ENCODE measurements around the gene TUBGCP6. TPM values are rescaled to one million over a fixed set of nuclear protein-coding genes. Genes with fewer than 3 reads are reported as not detected.

The TUBGCP6 gene
- total and polyA plus RNA-seq, 2 donors (not counting 1 experiment from before 2014, with no cell fraction given): 137 to 178 TPM

- Histone ChIP-seq H3K9ac (ENCODE audit: low read length) (no peak overlapping the region), H4K20me1 (ENCODE audit: control insufficient read depth, insufficient read depth, low read length, poor library complexity, severe bottlenecking) (no peaks in the 10 kb centered on the region), H3K9me3 (ENCODE audit: control extremely low read depth in 1 of 3, control insufficient read depth in 2 of 3, insufficient read depth in 1 of 3, low read length in 2 of 3) (peaks cover 0 to 4% (median 0%) of the 10 kb centered on the region in 3 donors), H3K4me1 (ENCODE audit: control insufficient read depth in 2 of 2, insufficient read depth in 2 of 2, low read length in 2 of 2) (no peaks in the 10 kb centered on the region), H3K79me2 (ENCODE audit: control insufficient read depth, insufficient read depth, low read length) (no peaks in the 10 kb centered on the region), H3K4me3 (ENCODE audit: control extremely low read depth in 1 of 5, extremely low read depth in 1 of 5, insufficient read depth in 1 of 5, low read depth in 2 of 5, low read length in 4 of 5) (no peak overlapping the region), H3K27ac (ENCODE audit: low read length in 2 of 2) (no peak overlapping the region), H3K36me3 (replicated peaks in 1 of 2; ENCODE audit: control extremely low read depth in 1 of 2, control insufficient read depth in 1 of 2, extremely low read depth in 1 of 2, insufficient read depth in 2 of 2, low read length in 1 of 2) (no peaks in the 10 kb centered on the region), H3K4me2 (replicated peaks; ENCODE audit: low read depth, low read length, poor library complexity, severe bottlenecking) (no peak overlapping the region), H3K27me3 (replicated peaks in 1 of 4; ENCODE audit: control extremely low read depth in 1 of 4, control insufficient read depth in 3 of 4, insufficient read depth in 4 of 4, low read length in 3 of 4) (no peaks in the 10 kb centered on the region), H2AFZ (ENCODE audit: insufficient read depth, low read depth, low read length, poor library complexity, severe bottlenecking) (no peak overlapping the region)
- H3K27ac Mint-ChIP-seq: no peak overlapping the region
- ATAC-seq (ENCODE audit: low read depth) (no peak), DNase-seq (no peak)
- 96% methylated on average over 25 of the region's 30 CpGs for WGBS (ENCODE audit: insufficient coverage)
- H3K4me1 Mint-ChIP-seq: no peaks in the 10 kb centered on the region
- CTCF ChIA-PET: no interaction called here
- intact Hi-C loops (cut with micrococcal nuclease): no loop called here
- no peaks in the 10 kb centered on the region for H3K27me3 Mint-ChIP-seq
- TF ChIP-seq CTCF (IDR thresholded peaks at IDR 0.05) (no peak), EZH2 (IDR thresholded peaks at IDR 0.05; ENCODE audit: borderline replicate concordance, insufficient read depth, low read depth, low read length, poor library complexity, severe bottlenecking) (no peak)
- H3K4me3 Mint-ChIP-seq: no peak overlapping the region
- POLR2A ChIA-PET: no interaction called here
- H3K9me3 Mint-ChIP-seq (ENCODE audit: insufficient read depth): no peaks in the 10 kb centered on the region
Observed at GRCh38 chr22:50283821-50284220, 39.0 kb upstream of the TUBGCP6 start.

- no peak overlapping the region for H3K27ac Mint-ChIP-seq
- H3K9me3 Mint-ChIP-seq (ENCODE audit: insufficient read depth): no peaks in the 10 kb centered on the region
- no peaks in the 10 kb centered on the region for H3K79me2 ChIP-seq (ENCODE audit: control insufficient read depth, insufficient read depth, low read length)
- H3K4me1 ChIP-seq (ENCODE audit: control insufficient read depth in 2 of 2, insufficient read depth in 2 of 2, low read length in 2 of 2): no peaks in the 10 kb centered on the region
- H3K4me3 Mint-ChIP-seq: no peak overlapping the region
- intact Hi-C loops (cut with micrococcal nuclease): no loop called here
- ATAC-seq (ENCODE audit: low read depth): no peak
- CTCF ChIA-PET: no interaction called here
- H2AFZ ChIP-seq (ENCODE audit: insufficient read depth, low read depth, low read length, poor library complexity, severe bottlenecking): no peak overlapping the region
- 92% methylated on average over 26 of the region's 45 CpGs for WGBS (ENCODE audit: insufficient coverage)
- no peaks in the 10 kb centered on the region for H3K27me3 ChIP-seq (replicated peaks in 1 of 4; ENCODE audit: control extremely low read depth in 1 of 4, control insufficient read depth in 3 of 4, insufficient read depth in 4 of 4, low read length in 3 of 4)
- H3K4me3 ChIP-seq (ENCODE audit: control extremely low read depth in 1 of 5, extremely low read depth in 1 of 5, insufficient read depth in 1 of 5, low read depth in 2 of 5, low read length in 4 of 5): no peak overlapping the region
- peaks cover 0 to 4% (median 0%) of the 10 kb centered on the region in 3 donors for H3K9me3 ChIP-seq (ENCODE audit: control extremely low read depth in 1 of 3, control insufficient read depth in 2 of 3, insufficient read depth in 1 of 3, low read length in 2 of 3)
- TF ChIP-seq EZH2 (IDR thresholded peaks at IDR 0.05; ENCODE audit: borderline replicate concordance, insufficient read depth, low read depth, low read length, poor library complexity, severe bottlenecking) (no peak), CTCF (IDR thresholded peaks at IDR 0.05) (no peak)
- no peak overlapping the region for H3K4me2 ChIP-seq (replicated peaks; ENCODE audit: low read depth, low read length, poor library complexity, severe bottlenecking)
- H3K9ac ChIP-seq (ENCODE audit: low read length): no peak overlapping the region
- H4K20me1 ChIP-seq (ENCODE audit: control insufficient read depth, insufficient read depth, low read length, poor library complexity, severe bottlenecking): no peaks in the 10 kb centered on the region
- H3K27me3 Mint-ChIP-seq: no peaks in the 10 kb centered on the region
- no peaks in the 10 kb centered on the region for H3K36me3 ChIP-seq (replicated peaks in 1 of 2; ENCODE audit: control extremely low read depth in 1 of 2, control insufficient read depth in 1 of 2, extremely low read depth in 1 of 2, insufficient read depth in 2 of 2, low read length in 1 of 2)
- H3K27ac ChIP-seq (ENCODE audit: low read length in 2 of 2): no peak overlapping the region
- POLR2A ChIA-PET: interaction anchor here (1.0 kb wide), 1 partner anchor 43 kb away, joined by 9 read pairs; no protein-coding TSS in a partner anchor
- DNase-seq: no peak
- no peaks in the 10 kb centered on the region for H3K4me1 Mint-ChIP-seq
Observed at GRCh38 chr22:50282361-50283155, 37.7 kb upstream of the TUBGCP6 start.

Measured in B cell (primary cell).